ENCODE measurements around the gene PHACTR4.
A peak's percentile ranks its signal among the peaks of the same experiment; 100 is the strongest.

The PHACTR4 gene

GRCh38 chr1:28369371-28370238 lies at the start of gene PHACTR4 (continued):
- TF ChIP-seq ZNF174 (tag by site-specific recombination; IDR thresholded peaks at IDR 0.05) (no peak), ZBTB1 (tag by site-specific recombination; IDR thresholded peaks at IDR 0.05) (peak; percentile 13; the same call in 1 of the 2 replicates), ZNF645 (tag by site-specific recombination; IDR thresholded peaks at IDR 0.05) (no peak), ZNF510 (tag by site-specific recombination; IDR thresholded peaks at IDR 0.05; ENCODE audit: insufficient replicate concordance) (no peak), ZXDB (tag by site-specific recombination; IDR thresholded peaks at IDR 0.05) (peak; percentile 95), ZNF488 (tag by site-specific recombination; IDR thresholded peaks at IDR 0.05) (no peak), ZBTB44 (tag by site-specific recombination; IDR thresholded peaks at IDR 0.05) (no peak; the same call in 1 of the 2 replicates), ZSCAN23 (tag by site-specific recombination; IDR thresholded peaks at IDR 0.05) (no peak), ZNF792 (tag by site-specific recombination; IDR thresholded peaks at IDR 0.05) (0 out of 2 replicates have a peak, but pooled peaks have one; percentile 52), ZNF423 (tag by site-specific recombination; IDR thresholded peaks at IDR 0.05) (peak; percentile 61; the same call in 1 of the 2 replicates), ZNF362 (tag by site-specific recombination; IDR thresholded peaks at IDR 0.05) (no peak), GLIS1 (tag by site-specific recombination; IDR thresholded peaks at IDR 0.05) (peak; percentile 98), ZNF138 (tag by site-specific recombination; IDR thresholded peaks at IDR 0.05; ENCODE audit: borderline replicate concordance) (no peak), ZNF146 (tag by site-specific recombination; IDR thresholded peaks at IDR 0.05) (0 out of 2 replicates have a peak, but pooled peaks have one; percentile 2), ZNF610 (tag by site-specific recombination; IDR thresholded peaks at IDR 0.05; ENCODE audit: borderline replicate concordance) (0 out of 2 replicates have a peak, but pooled peaks have one; percentile 67), ZNF112 (tag by site-specific recombination; IDR thresholded peaks at IDR 0.05) (no peak), ZNF335 (tag by site-specific recombination; conservative IDR thresholded peaks at IDR 0.05) (peak; percentile 98), ZNF23 (tag by site-specific recombination; IDR thresholded peaks at IDR 0.05; ENCODE audit: borderline replicate concordance) (no peak), KLF17 (tag by site-specific recombination; IDR thresholded peaks at IDR 0.05) (peak; percentile 93), ZNF791 (tag by site-specific recombination; IDR thresholded peaks at IDR 0.05) (no peak), ZNF677 (tag by site-specific recombination; IDR thresholded peaks at IDR 0.05) (no peak), ZNF366 (tag by site-specific recombination; conservative IDR thresholded peaks at IDR 0.05) (peak; percentile 75), ZNF239 (tag by site-specific recombination; IDR thresholded peaks at IDR 0.05) (0 out of 2 replicates have a peak, but pooled peaks have one; percentile 19), ZNF48 (tag by site-specific recombination; IDR thresholded peaks at IDR 0.05) (no peak), ZNF596 (tag by site-specific recombination; IDR thresholded peaks at IDR 0.05) (no peak), ZNF155 (tag by site-specific recombination; IDR thresholded peaks at IDR 0.05) (no peak), AEBP2 (tag by site-specific recombination; IDR thresholded peaks at IDR 0.05; ENCODE audit: borderline replicate concordance) (no peak), ZFP37 (tag by site-specific recombination; IDR thresholded peaks at IDR 0.05) (peak; percentile 86; the same call in 1 of the 2 replicates), ZNF350 (tag by site-specific recombination; IDR thresholded peaks at IDR 0.05) (no peak), ZNF133 (tag by site-specific recombination; IDR thresholded peaks at IDR 0.05) (no peak), ZNF37A (tag by site-specific recombination; IDR thresholded peaks at IDR 0.05) (no peak), BCL11B (tag by site-specific recombination; IDR thresholded peaks at IDR 0.05; ENCODE audit: low read depth) (no peak), ZNF266 (tag by site-specific recombination; IDR thresholded peaks at IDR 0.05; ENCODE audit: low read depth) (no peak)

Data from HEK293 (cell line).